Uterus (tissue), 2 donors: ENCODE measurements around the gene DNAL4.

ENCODE experiments used
- POLR2A ChIP-seq, 2 donors: fragments of 450-650 bp; IDR thresholded peaks; one replicate each; pipeline ENCODE4 v1.6.1; 2016; ENCODE audit warnings: antibody characterized with exemption in 2 of 2, mild to moderate bottlenecking in 1 of 2, moderate library complexity in 1 of 2
- TF ChIP-seq, protein P1 (sequence below), 4 experiments: fragments of 200-600 bp in 2 of 4; fragments of 450-650 bp in 2 of 4; sonication (generic) in 2 of 4; IDR thresholded peaks; one replicate each; pipeline ENCODE4 v1.5.1; 2016 to 2019; ENCODE audit warnings: antibody characterized with exemption in 4 of 4, mild to moderate bottlenecking in 2 of 4, moderate library complexity in 1 of 4

DNA sequence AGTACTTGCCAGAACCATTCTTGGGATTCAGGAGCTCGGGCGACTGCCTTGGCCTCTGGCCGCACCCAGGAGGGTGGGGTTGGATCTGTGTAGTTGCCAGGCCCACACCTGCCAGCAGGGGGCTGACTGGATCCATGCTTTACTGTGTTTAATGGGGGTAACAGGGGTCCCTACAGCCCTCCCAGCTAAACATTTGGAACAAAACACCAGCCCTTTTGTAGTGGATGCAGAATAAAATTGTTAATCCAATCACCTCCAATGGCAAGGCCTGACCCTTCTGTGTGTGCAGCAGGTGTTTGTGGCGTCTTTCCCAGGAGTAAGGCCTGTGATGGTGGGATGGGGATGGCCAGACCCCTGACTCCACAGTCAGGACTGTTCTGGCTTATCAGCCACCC lies 60.6 kb downstream of the DNAL4 start:
- TF ChIP-seq, protein P1, sequence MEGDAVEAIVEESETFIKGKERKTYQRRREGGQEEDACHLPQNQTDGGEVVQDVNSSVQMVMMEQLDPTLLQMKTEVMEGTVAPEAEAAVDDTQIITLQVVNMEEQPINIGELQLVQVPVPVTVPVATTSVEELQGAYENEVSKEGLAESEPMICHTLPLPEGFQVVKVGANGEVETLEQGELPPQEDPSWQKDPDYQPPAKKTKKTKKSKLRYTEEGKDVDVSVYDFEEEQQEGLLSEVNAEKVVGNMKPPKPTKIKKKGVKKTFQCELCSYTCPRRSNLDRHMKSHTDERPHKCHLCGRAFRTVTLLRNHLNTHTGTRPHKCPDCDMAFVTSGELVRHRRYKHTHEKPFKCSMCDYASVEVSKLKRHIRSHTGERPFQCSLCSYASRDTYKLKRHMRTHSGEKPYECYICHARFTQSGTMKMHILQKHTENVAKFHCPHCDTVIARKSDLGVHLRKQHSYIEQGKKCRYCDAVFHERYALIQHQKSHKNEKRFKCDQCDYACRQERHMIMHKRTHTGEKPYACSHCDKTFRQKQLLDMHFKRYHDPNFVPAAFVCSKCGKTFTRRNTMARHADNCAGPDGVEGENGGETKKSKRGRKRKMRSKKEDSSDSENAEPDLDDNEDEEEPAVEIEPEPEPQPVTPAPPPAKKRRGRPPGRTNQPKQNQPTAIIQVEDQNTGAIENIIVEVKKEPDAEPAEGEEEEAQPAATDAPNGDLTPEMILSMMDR (IDR thresholded peaks at IDR 0.05): peak; percentile 49 to 70 (median 64)
- no peak for TF ChIP-seq POLR2A (IDR thresholded peaks at IDR 0.05)
